ENCODE measurements around the gene CCSAP.
"Not testable (repeated sequence)": the region's sequence is repeated elsewhere in the genome, so short reads cannot be mapped to it uniquely, and the experiment has no call there.

CCSAP gene

GRCh38 chr1:229341774-229342655 is 832 bp downstream of the CCSAP start:
- Histone ChIP-seq H3K4me3 (ENCODE audit: low read depth in 1 of 2, low read length in 2 of 2) (peak overlapping the region; percentile 53 to 83), H3K27ac (ENCODE audit: low read length) (no peak overlapping the region), H3K36me3 (ENCODE audit: control insufficient read depth in 1 of 2, insufficient read depth in 2 of 2, low read length in 2 of 2) (no peaks in the 10 kb centered on the region), H3K4me1 (ENCODE audit: control insufficient read depth in 1 of 2, insufficient read depth in 2 of 2, low read length in 2 of 2) (peaks cover 0 to 8% of the 10 kb centered on the region in 2 donors), H3K9me3 (ENCODE audit: control insufficient read depth in 1 of 2, low read length in 2 of 2) (no peaks in the 10 kb centered on the region), H3K27me3 (ENCODE audit: low read depth, low read length) (no peaks in the 10 kb centered on the region)

GRCh38 chr1:229340496-229340895 is 2.4 kb downstream of the CCSAP start:
- no peaks in the 10 kb centered on the region for H3K9me3 ChIP-seq (ENCODE audit: control insufficient read depth in 1 of 2, low read length in 2 of 2)
- H3K27me3 ChIP-seq (ENCODE audit: low read depth, low read length), result no peaks in the 10 kb centered on the region
- H3K27ac ChIP-seq (ENCODE audit: low read length), result no peak overlapping the region
- no peak overlapping the region for H3K4me3 ChIP-seq (ENCODE audit: low read depth in 1 of 2, low read length in 2 of 2)
- H3K36me3 ChIP-seq (ENCODE audit: control insufficient read depth in 1 of 2, insufficient read depth in 2 of 2, low read length in 2 of 2), result no peaks in the 10 kb centered on the region
- peaks cover 0 to 8% of the 10 kb centered on the region in 2 donors for H3K4me1 ChIP-seq (ENCODE audit: control insufficient read depth in 1 of 2, insufficient read depth in 2 of 2, low read length in 2 of 2)

GRCh38 chr1:229339520-229339919 is 3.3 kb downstream of the CCSAP start:
- Histone ChIP-seq H3K9me3 (ENCODE audit: control insufficient read depth in 1 of 2, low read length in 2 of 2) (no peaks in the 10 kb centered on the region), H3K36me3 (ENCODE audit: control insufficient read depth in 1 of 2, insufficient read depth in 2 of 2, low read length in 2 of 2) (no peaks in the 10 kb centered on the region), H3K27me3 (ENCODE audit: low read depth, low read length) (no peaks in the 10 kb centered on the region), H3K4me1 (ENCODE audit: control insufficient read depth in 1 of 2, insufficient read depth in 2 of 2, low read length in 2 of 2) (peaks cover 0 to 8% of the 10 kb centered on the region in 2 donors), H3K4me3 (ENCODE audit: low read depth in 1 of 2, low read length in 2 of 2) (no peak overlapping the region), H3K27ac (ENCODE audit: low read length) (no peak overlapping the region)

GRCh38 chr1:229339086-229339485 is 3.8 kb downstream of the CCSAP start:
- H3K27me3 ChIP-seq (ENCODE audit: low read depth, low read length), result no peaks in the 10 kb centered on the region
- H3K4me3 ChIP-seq (ENCODE audit: low read depth in 1 of 2, low read length in 2 of 2), result no peak overlapping the region
- H3K9me3 ChIP-seq (ENCODE audit: control insufficient read depth in 1 of 2, low read length in 2 of 2), result no peaks in the 10 kb centered on the region
- H3K27ac ChIP-seq (ENCODE audit: low read length), result no peak overlapping the region
- H3K4me1 ChIP-seq (ENCODE audit: control insufficient read depth in 1 of 2, insufficient read depth in 2 of 2, low read length in 2 of 2), result peaks cover 0 to 8% of the 10 kb centered on the region in 2 donors
- H3K36me3 ChIP-seq (ENCODE audit: control insufficient read depth in 1 of 2, insufficient read depth in 2 of 2, low read length in 2 of 2), result no peaks in the 10 kb centered on the region

GRCh38 chr1:229336345-229336744 is 6.5 kb downstream of the CCSAP start:
- Histone ChIP-seq H3K36me3 (ENCODE audit: control insufficient read depth in 1 of 2, insufficient read depth in 2 of 2, low read length in 2 of 2) (no peaks in the 10 kb centered on the region), H3K4me1 (ENCODE audit: control insufficient read depth in 1 of 2, insufficient read depth in 2 of 2, low read length in 2 of 2) (peaks cover 0 to 3% of the 10 kb centered on the region in 2 donors), H3K9me3 (ENCODE audit: control insufficient read depth in 1 of 2, low read length in 2 of 2) (no peaks in the 10 kb centered on the region), H3K27me3 (ENCODE audit: low read depth, low read length) (no peaks in the 10 kb centered on the region), H3K27ac (ENCODE audit: low read length) (no peak overlapping the region), H3K4me3 (ENCODE audit: low read depth in 1 of 2, low read length in 2 of 2) (no peak overlapping the region)

GRCh38 chr1:229334716-229335115 is 8.1 kb downstream of the CCSAP start:
- H3K9me3 ChIP-seq (ENCODE audit: control insufficient read depth in 1 of 2, low read length in 2 of 2), result no peaks in the 10 kb centered on the region
- H3K4me3 ChIP-seq (ENCODE audit: low read depth in 1 of 2, low read length in 2 of 2), result no peak overlapping the region
- no peaks in the 10 kb centered on the region for H3K27me3 ChIP-seq (ENCODE audit: low read depth, low read length)
- no peaks in the 10 kb centered on the region for H3K4me1 ChIP-seq (ENCODE audit: control insufficient read depth in 1 of 2, insufficient read depth in 2 of 2, low read length in 2 of 2)
- H3K27ac ChIP-seq (ENCODE audit: low read length), result no peak overlapping the region
- no peaks in the 10 kb centered on the region for H3K36me3 ChIP-seq (ENCODE audit: control insufficient read depth in 1 of 2, insufficient read depth in 2 of 2, low read length in 2 of 2)

GRCh38 chr1:229334269-229334668 is 8.6 kb downstream of the CCSAP start:
- Histone ChIP-seq H3K36me3 (ENCODE audit: control insufficient read depth in 1 of 2, insufficient read depth in 2 of 2, low read length in 2 of 2) (no peaks in the 10 kb centered on the region), H3K4me1 (ENCODE audit: control insufficient read depth in 1 of 2, insufficient read depth in 2 of 2, low read length in 2 of 2) (no peaks in the 10 kb centered on the region), H3K27ac (ENCODE audit: low read length) (no peak overlapping the region), H3K4me3 (ENCODE audit: low read depth in 1 of 2, low read length in 2 of 2) (no peak overlapping the region), H3K27me3 (ENCODE audit: low read depth, low read length) (no peaks in the 10 kb centered on the region), H3K9me3 (ENCODE audit: control insufficient read depth in 1 of 2, low read length in 2 of 2) (no peaks in the 10 kb centered on the region)

- Histone ChIP-seq H3K4me3 (ENCODE audit: low read depth in 1 of 2, low read length in 2 of 2) (no peak overlapping the region), H3K4me1 (ENCODE audit: control insufficient read depth in 1 of 2, insufficient read depth in 2 of 2, low read length in 2 of 2) (no peaks in the 10 kb centered on the region), H3K36me3 (ENCODE audit: control insufficient read depth in 1 of 2, insufficient read depth in 2 of 2, low read length in 2 of 2) (peaks cover 6 to 12% of the 10 kb centered on the region in 2 donors), H3K27me3 (ENCODE audit: low read depth, low read length) (no peaks in the 10 kb centered on the region), H3K27ac (ENCODE audit: low read length) (no peak overlapping the region), H3K9me3 (ENCODE audit: control insufficient read depth in 1 of 2, low read length in 2 of 2) (no peaks in the 10 kb centered on the region)
Observed at GRCh38 chr1:229328598-229329362, 14.1 kb downstream of the CCSAP start.

- not testable (repeated sequence) for H3K4me3 ChIP-seq (ENCODE audit: low read depth in 1 of 2, low read length in 2 of 2); H3K27ac ChIP-seq (ENCODE audit: low read length); H3K9me3 ChIP-seq (ENCODE audit: control insufficient read depth in 1 of 2, low read length in 2 of 2); H3K27me3 ChIP-seq (ENCODE audit: low read depth, low read length); H3K4me1 ChIP-seq (ENCODE audit: control insufficient read depth in 1 of 2, insufficient read depth in 2 of 2, low read length in 2 of 2)
- peaks cover 13 to 21% of the 10 kb centered on the region in 2 donors for H3K36me3 ChIP-seq (ENCODE audit: control insufficient read depth in 1 of 2, insufficient read depth in 2 of 2, low read length in 2 of 2)
Observed at GRCh38 chr1:229327765-229328164, 15.1 kb downstream of the CCSAP start.

GRCh38 chr1:229326601-229327000 is 16.2 kb downstream of the CCSAP start:
- no peak overlapping the region for H3K27ac ChIP-seq (ENCODE audit: low read length)

GRCh38 chr1:229325853-229326487 is 16.9 kb downstream of the CCSAP start:
- Histone ChIP-seq H3K27ac (ENCODE audit: low read length) (peak overlapping the region; percentile 0), H3K9me3 (ENCODE audit: control insufficient read depth in 1 of 2, low read length in 2 of 2) (no peaks in the 10 kb centered on the region), H3K27me3 (ENCODE audit: low read depth, low read length) (no peaks in the 10 kb centered on the region), H3K36me3 (ENCODE audit: control insufficient read depth in 1 of 2, insufficient read depth in 2 of 2, low read length in 2 of 2) (peaks cover 13 to 24% of the 10 kb centered on the region in 2 donors), H3K4me1 (ENCODE audit: control insufficient read depth in 1 of 2, insufficient read depth in 2 of 2, low read length in 2 of 2) (no peaks in the 10 kb centered on the region), H3K4me3 (ENCODE audit: low read depth in 1 of 2, low read length in 2 of 2) (peak overlapping the region in 1 of 2 donors; percentile 7)

More at GRCh38 chr1:229326601-229327000, 16.2 kb downstream of the CCSAP start:
- no peak overlapping the region for H3K4me3 ChIP-seq (ENCODE audit: low read depth in 1 of 2, low read length in 2 of 2)
- H3K36me3 ChIP-seq (ENCODE audit: control insufficient read depth in 1 of 2, insufficient read depth in 2 of 2, low read length in 2 of 2), result peaks cover 13 to 24% of the 10 kb centered on the region in 2 donors
- H3K4me1 ChIP-seq (ENCODE audit: control insufficient read depth in 1 of 2, insufficient read depth in 2 of 2, low read length in 2 of 2), result no peaks in the 10 kb centered on the region
- H3K27me3 ChIP-seq (ENCODE audit: low read depth, low read length), result no peaks in the 10 kb centered on the region
- H3K9me3 ChIP-seq (ENCODE audit: control insufficient read depth in 1 of 2, low read length in 2 of 2), result no peaks in the 10 kb centered on the region

Measured in muscle layer of duodenum (tissue), 2 donors.